Testis (tissue), 2 donors: ENCODE results near the gene PRKN.

Experiments used
- CTCF ChIP-seq, 3 experiments: fragments of 450-650 bp in 2 of 3; fragments of 200-600 bp in 1 of 3; sonication (generic) in 1 of 3; IDR thresholded peaks; one replicate each; pipeline ENCODE4 v1.5.1; 2016 to 2019; ENCODE audit warnings: antibody characterized with exemption in 3 of 3, mild to moderate bottlenecking in 2 of 3, moderate library complexity in 1 of 3
- POLR2A ChIP-seq: fragments of 450-650 bp; IDR thresholded peaks from one replicate; pipeline ENCODE4 v1.6.1; 2017; ENCODE audit warnings: antibody characterized with exemption, mild to moderate bottlenecking, moderate library complexity

DNA sequence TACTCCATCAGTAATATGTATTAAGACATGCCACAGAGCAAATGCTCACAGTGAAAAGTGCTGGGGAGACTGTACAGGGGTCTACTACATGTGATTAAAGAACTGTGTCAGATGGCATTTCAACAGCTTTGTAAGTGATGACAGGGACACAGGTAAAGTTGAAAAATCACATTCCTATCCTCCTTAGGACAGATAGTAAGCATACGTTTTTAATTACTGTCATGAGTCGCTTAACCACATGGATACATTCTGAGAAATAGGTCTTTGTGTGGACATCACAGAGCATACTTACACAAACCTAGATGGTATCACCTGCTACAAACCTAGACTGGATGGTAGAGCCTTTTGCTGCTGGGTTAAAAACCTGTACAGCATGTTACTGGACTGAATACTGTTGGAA, 807.9 kb downstream of the PRKN start:
- no peak for TF ChIP-seq CTCF (IDR thresholded peaks at IDR 0.05)
- no peak for TF ChIP-seq POLR2A
